IMR-90 (cell line): ENCODE measurements around the gene OR6S1. TPM values are rescaled to one million over a fixed set of nuclear protein-coding genes. Genes with fewer than 3 reads are reported as not detected.
A peak's percentile ranks its signal among the peaks of the same experiment; 100 is the strongest.

Source experiments
- ATAC-seq: fragments of 200-7000 bp; cut with Tn5 transposase; 2 replicates; pipeline ENCODE4 v1.9.1; 2020; ENCODE audit warnings: low read depth, mild to moderate bottlenecking, moderate library complexity
- BruUV-seq: library from RNA; stranded (reverse); fragments of 400-500 nt; replicated peaks from 2 replicates; lab custom pipeline; 2021; lab: Mats Ljungman, UMichigan
- CTCF ChIA-PET: fragments of 300-600 bp; formaldehyde crosslinking; extraction: SDS; loops from one replicate; lab custom pipeline; 2021; ENCODE audit warnings: antibody characterized with exemption; lab: Yijun Ruan, JAX
- POLR2A ChIA-PET: fragments of 300-600 bp; sonication (Branson Sonifier 250); formaldehyde crosslinking; loops from one replicate; lab custom pipeline; 2022; ENCODE audit warnings: antibody characterized with exemption; ENCODE audit not compliant: unreplicated experiment; lab: Charles Lee
- DNase-seq: peaks from one replicate; pipeline ENCODE4 v3.0.0; 2013
- H2AFZ ChIP-seq: replicated peaks from 2 replicates; pipeline ENCODE3; 2013; ENCODE audit warnings: low read length, mild to moderate bottlenecking; ENCODE audit not compliant: poor library complexity
- H2AK5ac ChIP-seq: 2 replicates; pipeline ENCODE4 v1.6.1; 2013; ENCODE audit warnings: low read depth, low read length, inconsistent platforms
- H2AK9ac ChIP-seq: replicated peaks from 2 replicates; pipeline ENCODE3; 2013; ENCODE audit warnings: mild to moderate bottlenecking, low read depth, low read length, moderate library complexity; ENCODE audit not compliant: poor library complexity
- H2BK120ac ChIP-seq: 2 replicates; pipeline ENCODE4 v1.6.1; 2013; ENCODE audit warnings: low read depth, low read length, inconsistent platforms
- H2BK15ac ChIP-seq: 3 replicates; pipeline ENCODE4 v1.6.1; 2013; ENCODE audit warnings: low read depth, low read length, inconsistent platforms
- H2BK20ac ChIP-seq: 2 replicates; pipeline ENCODE4 v1.6.1; 2013; ENCODE audit warnings: low read depth, mild to moderate bottlenecking, inconsistent platforms, low read length, moderate library complexity
- H2BK5ac ChIP-seq: 2 replicates; pipeline ENCODE4 v1.6.1; 2013; ENCODE audit warnings: mild to moderate bottlenecking, low read depth, low read length, inconsistent platforms; ENCODE audit not compliant: poor library complexity, severe bottlenecking
- H3K14ac ChIP-seq: replicated peaks from 2 replicates; pipeline ENCODE4 v1.6.1; 2013; ENCODE audit warnings: low read depth, low read length, inconsistent platforms
- H3K18ac ChIP-seq: 2 replicates; pipeline ENCODE4 v1.6.1; 2013; ENCODE audit warnings: low read depth, low read length, control low read depth
- H3K23ac ChIP-seq: 2 replicates; pipeline ENCODE4 v1.6.1; 2013; ENCODE audit warnings: low read depth, low read length, inconsistent platforms
- H3K27ac ChIP-seq: 2 replicates; pipeline ENCODE4 v1.5.1; 2013; ENCODE audit warnings: mild to moderate bottlenecking, control low read depth, low read length; ENCODE audit not compliant: insufficient read depth
- H3K27me3 ChIP-seq: 2 replicates; pipeline ENCODE4 v1.6.1; 2013; ENCODE audit warnings: low read length; ENCODE audit not compliant: control insufficient read depth, insufficient read depth
- H3K36me3 ChIP-seq: 2 replicates; pipeline ENCODE4 v1.6.1; 2013; ENCODE audit warnings: low read length, mixed read lengths; ENCODE audit not compliant: control insufficient read depth, insufficient read depth
- H3K4ac ChIP-seq: 2 replicates; pipeline ENCODE4 v1.6.1; 2013; ENCODE audit warnings: low read depth, low read length, inconsistent platforms
- H3K4me1 ChIP-seq: 2 replicates; pipeline ENCODE4 v1.6.1; 2013; ENCODE audit warnings: low read length, mixed read lengths; ENCODE audit not compliant: control insufficient read depth, insufficient read depth
- H3K4me2 ChIP-seq: 2 replicates; pipeline ENCODE4 v1.6.1; 2013; ENCODE audit warnings: low read depth, mild to moderate bottlenecking, control low read depth, low read length, moderate library complexity
- H3K4me3 ChIP-seq: 2 replicates; pipeline ENCODE4 v1.5.1; 2013; ENCODE audit warnings: low read depth, mild to moderate bottlenecking, control low read depth, low read length, moderate library complexity; ENCODE audit not compliant: insufficient read depth
- H3K56ac ChIP-seq: 2 replicates; pipeline ENCODE4 v1.6.1; 2013; ENCODE audit warnings: low read length, inconsistent platforms; ENCODE audit not compliant: insufficient read depth; ENCODE audit errors: extremely low read depth
- H3K79me1 ChIP-seq, 2 experiments: 2 replicates each; pipeline ENCODE4 v1.6.1; 2013; ENCODE audit warnings: low read length in 2 of 2, inconsistent platforms in 1 of 2, low read depth in 1 of 2
- H3K9ac ChIP-seq: 2 replicates; pipeline ENCODE4 v1.6.1; 2013; ENCODE audit warnings: low read depth, low read length, control low read depth
- H3K9me1 ChIP-seq: 2 replicates; pipeline ENCODE4 v1.6.1; 2013; ENCODE audit warnings: low read length, inconsistent platforms; ENCODE audit not compliant: insufficient read depth
- H3K9me3 ChIP-seq: 2 replicates; pipeline ENCODE4 v1.6.1; 2013; ENCODE audit warnings: low read length; ENCODE audit not compliant: control insufficient read depth, insufficient read depth
- H4K20me1 ChIP-seq: 2 replicates; pipeline ENCODE4 v1.6.1; 2013; ENCODE audit warnings: low read length, inconsistent platforms; ENCODE audit not compliant: insufficient read depth
- H4K5ac ChIP-seq: 2 replicates; pipeline ENCODE4 v1.6.1; 2013; ENCODE audit warnings: mild to moderate bottlenecking, low read depth, low read length, control low read depth
- H4K8ac ChIP-seq, 2 experiments: 2 replicates each; pipeline ENCODE4 v1.6.1; 2013; ENCODE audit warnings: low read depth in 2 of 2, low read length in 2 of 2, control low read depth in 1 of 2, inconsistent platforms in 1 of 2
- H4K91ac ChIP-seq: 2 replicates; pipeline ENCODE4 v1.6.1; 2013; ENCODE audit warnings: low read depth, low read length, inconsistent platforms; ENCODE audit not compliant: insufficient read depth
- CEBPB ChIP-seq: IDR thresholded peaks from 2 replicates; pipeline ENCODE4 v1.6.1; 2012; ENCODE audit warnings: low read depth, low read length, improper control_type of control experiment
- RAD21 ChIP-seq: IDR thresholded peaks from 2 replicates; pipeline ENCODE4 v1.6.1; 2012; ENCODE audit warnings: low read length, improper control_type of control experiment
- RCOR1 ChIP-seq: IDR thresholded peaks from 2 replicates; pipeline ENCODE4 v1.6.1; 2012; ENCODE audit warnings: mild to moderate bottlenecking, low read length, improper control_type of control experiment; ENCODE audit not compliant: insufficient replicate concordance
- WGBS, 2 experiments: methylation state at CpG; one replicate each; pipeline versions ENCODE4 v1.1.5 to v1.1.7; 2013; ENCODE audit warnings: missing lambda C conversion rate in 2 of 2; ENCODE audit not compliant: insufficient read length in 1 of 2; ENCODE audit errors: extremely low coverage in 2 of 2; 5-methylcytosine and 5-hydroxymethylcytosine counted together
- dilution Hi-C: fragments of 300-500 bp; cut with HindIII; formaldehyde crosslinking; loops from one replicate; pipeline ENCODE4 v1.14.3; 2018; ENCODE audit warnings: low sequenced_read_pairs; ENCODE audit not compliant: unreplicated experiment
- in situ Hi-C: fragments of 300-500 bp; cut with MboI; formaldehyde crosslinking; loops from 3 replicates; pipeline ENCODE4 v1.14.3; 2019; ENCODE audit warnings: low sequenced_read_pairs, inconsistent platforms, mixed read lengths
- intact Hi-C: fragments of 100-400 bp; cut with micrococcal nuclease; formaldehyde crosslinking; loops from 2 replicates; pipeline ENCODE4 v1.10.0; 2022
- polyA plus RNA-seq, 3 experiments: library from polyadenylated mRNA; depleted of rRNA; stranded (reverse); fragments of >200 nt; gene quantifications; 2 replicates each; pipeline ENCODE4 v1.2.3, GENCODE V29; 2012; ENCODE audit warnings: low replicate concordance in 1 of 3
- total RNA-seq: library from RNA; depleted of rRNA; stranded (reverse); fragments of >200 nt; gene quantifications from 2 replicates; pipeline ENCODE4 v1.2.3, GENCODE V29; 2012

Gene OR6S1
- total and polyA plus RNA-seq, 2 of the 4 experiments (the other 2 are of a cell fraction), result not detected

DNA sequence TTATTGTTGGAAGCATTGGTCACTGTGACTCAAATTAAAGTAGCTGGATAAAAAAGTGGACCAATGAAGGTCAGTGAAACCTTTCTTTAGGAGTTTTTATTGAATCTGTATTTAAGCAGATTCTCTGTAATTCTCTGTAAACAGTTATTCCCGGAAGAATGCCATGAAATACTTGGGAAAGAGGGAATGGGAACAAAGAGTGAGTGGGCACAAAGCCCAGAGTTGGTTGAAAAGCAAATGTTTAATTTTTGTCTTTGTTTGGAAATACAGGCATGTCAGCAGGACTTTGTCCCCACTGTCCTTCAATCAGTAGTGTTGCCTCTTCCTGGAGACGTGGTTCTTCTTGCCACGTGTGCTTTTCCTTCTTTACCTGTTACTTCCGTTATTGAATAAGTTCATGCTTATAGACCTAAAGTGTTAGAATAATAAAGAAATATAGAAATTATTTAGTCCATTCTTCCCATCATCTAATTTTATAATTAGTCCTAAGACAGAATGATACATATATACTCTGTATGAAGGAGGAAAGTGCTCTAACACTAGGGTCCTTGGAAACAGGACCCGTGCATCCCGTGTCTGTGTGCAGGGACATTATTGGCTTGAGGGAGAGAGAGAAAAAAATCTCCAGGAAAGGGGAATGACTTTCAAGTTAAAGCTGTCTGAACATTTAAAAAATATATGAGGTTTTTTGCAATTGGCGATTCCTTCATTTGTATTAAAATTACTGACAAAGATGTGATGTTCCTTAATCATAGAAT, 45.1 kb upstream of the OR6S1 start (continued):
- TF ChIP-seq RCOR1, result no peak

DNA sequence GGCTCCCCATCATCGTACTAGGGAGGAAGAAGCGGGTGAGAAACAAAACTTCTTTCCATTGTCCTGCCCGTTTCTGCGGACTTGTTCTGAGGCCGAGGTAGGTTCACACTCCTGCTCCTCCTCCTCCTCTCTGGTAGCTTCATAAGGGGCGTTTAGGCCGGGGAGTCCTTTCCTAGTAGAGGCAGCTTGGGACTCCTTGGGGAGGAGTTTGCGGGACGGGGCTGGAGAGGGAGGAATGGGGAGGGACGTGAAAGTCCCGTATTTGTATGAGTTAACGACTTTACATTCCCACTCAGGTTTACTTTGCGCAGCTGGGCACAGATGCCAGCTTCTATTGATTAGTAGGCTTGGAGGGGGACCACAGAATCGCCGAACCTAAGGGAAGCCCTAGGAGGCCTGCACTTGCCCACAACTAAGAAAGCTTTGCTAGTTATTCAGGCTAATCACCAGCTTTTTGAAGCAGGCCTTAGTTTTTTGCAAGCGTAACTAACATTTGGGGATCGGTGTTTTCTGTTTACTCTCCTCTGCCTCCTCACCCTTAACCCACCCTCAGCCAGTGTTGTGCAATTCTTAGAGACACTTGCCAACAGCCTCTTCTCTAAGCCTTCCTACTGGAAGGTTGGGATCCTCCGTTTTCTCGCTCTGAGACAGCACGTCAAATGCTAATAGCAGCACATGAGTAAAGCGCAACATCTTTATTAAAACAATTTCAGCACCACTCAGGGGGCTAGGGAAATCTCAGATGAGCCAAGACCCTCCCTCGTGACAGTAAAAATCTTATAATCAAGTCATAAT, 43.4 kb upstream of the OR6S1 start:
- Histone ChIP-seq H3K36me3 (no peaks in the 10 kb centered on the region), H3K9me1 (peaks cover 4% of the 10 kb centered on the region; the same call in 1 of the 2 replicates), H3K56ac (peak overlapping the region; percentile 60; the same call in 1 of the 2 replicates), H2AK5ac (no peak overlapping the region), H4K20me1 (peaks cover 6% of the 10 kb centered on the region), H4K8ac (peak overlapping the region; percentile 48 to 65; a peak in 2 of 4 replicates), H3K4me1 (no peaks in the 10 kb centered on the region), H2AFZ (peak overlapping the region; percentile 93), H3K14ac (peak overlapping the region; percentile 64), H2BK20ac (no peak overlapping the region), H3K4ac (peak overlapping the region; percentile 59), H4K5ac (peak overlapping the region; percentile 43; the same call in 1 of the 2 replicates), H3K18ac (peak overlapping the region; percentile 46; the same call in 1 of the 2 replicates), H3K27me3 (no peaks in the 10 kb centered on the region), H3K4me2 (peak overlapping the region; percentile 88), H3K79me1 (peaks cover 3 to 6% of the 10 kb centered on the region in 2 experiments; a peak in 1 of 4 replicates), H3K9ac (peak overlapping the region; percentile 86), H4K91ac (peak overlapping the region; percentile 62), H2BK15ac (no peak overlapping the region), H2AK9ac (no peak overlapping the region), H3K23ac (peak overlapping the region; percentile 76), H3K27ac (peak overlapping the region; percentile 58), H3K4me3 (peak overlapping the region; percentile 65), H3K9me3 (no peaks in the 10 kb centered on the region), H2BK120ac (0 out of 2 replicates have a peak overlapping the region, but pooled peaks have one; percentile 7), H2BK5ac (peak overlapping the region; percentile 48)
- WGBS, 2 experiments, result 49% methylated on average over 4 of the region's 22 CpGs; no CpG with 5 or more reads in 1 of the 2 experiments
- DNase-seq (peak; percentile 43), ATAC-seq (no peak)
- POLR2A ChIA-PET, result no interaction called here
- BruUV-seq, result no TSS peak
- dilution Hi-C loops, result no loop called here
- TF ChIP-seq RAD21 (no peak), CEBPB (peak; percentile 92)
- intact Hi-C loops, result loop anchor here (5.0 kb wide), 1 partner anchor 417 kb away; the partner anchor contains the start of gene TMEM253
- in situ Hi-C loops, result loop anchor here (5.0 to 10.0 kb wide), 3 partner anchors 53 to 360 kb away; partner anchors contain the start of gene TEP1
- CTCF ChIA-PET, result interaction anchor here (0.5 to 1.6 kb wide), 3 partner anchors 10 to 286 kb away, joined by 4 to 6 read pairs (median 4); no protein-coding TSS in a partner anchor
